Esophagus muscularis mucosa (tissue), 4 donors: ENCODE results near the gene CCNB1IP1. TPM values are rescaled to one million over a fixed set of nuclear protein-coding genes. Genes with fewer than 3 reads are reported as not detected.

Source experiments
- DNase-seq: peaks from one replicate; pipeline ENCODE4 v3.0.0-alpha.2; 2017; ENCODE audit errors: extremely low spot score
- H3K27ac ChIP-seq, 4 donors: fragments of 200-600 bp; sonication (generic); replicated peaks in 1 of 4; 1 replicate in 3 of 4; 2 replicates in 1 of 4; pipeline ENCODE4 v1.5.1; 2016 to 2019; ENCODE audit warnings: mild to moderate bottlenecking in 1 of 4
- H3K27me3 ChIP-seq, 4 donors: fragments of 200-600 bp; sonication (generic); one replicate each; pipeline versions ENCODE4 v1.5.1 to v1.6.0; 2016 to 2019
- H3K36me3 ChIP-seq, 4 donors: fragments of 200-600 bp; sonication (generic); one replicate each; pipeline ENCODE4 v1.5.1; 2016 to 2019
- H3K4me1 ChIP-seq, 4 donors: fragments of 200-600 bp; sonication (generic); one replicate each; pipeline ENCODE4 v1.5.1; 2016 to 2019
- H3K4me3 ChIP-seq, 4 donors: fragments of 200-600 bp; sonication (generic); 1 replicate in 2 of 4; 2 replicates in 2 of 4; pipeline ENCODE4 v1.5.1; 2016 to 2019; ENCODE audit warnings: mild to moderate bottlenecking in 4 of 4, moderate library complexity in 1 of 4
- H3K9me3 ChIP-seq, 4 donors: fragments of 200-600 bp; sonication (generic); 1 replicate in 3 of 4; 2 replicates in 1 of 4; pipeline ENCODE4 v1.5.1; 2016 to 2019
- EP300 ChIP-seq: sonication (generic); formaldehyde crosslinking; IDR thresholded peaks from one replicate; pipeline ENCODE4 v1.6.1; 2017; ENCODE audit warnings: antibody characterized with exemption
- POLR2A ChIP-seq: fragments of 450-650 bp; IDR thresholded peaks from one replicate; pipeline ENCODE4 v1.6.1; 2017; ENCODE audit warnings: antibody characterized with exemption, moderate library complexity, mild to moderate bottlenecking, low read depth
- POLR2AphosphoS5 ChIP-seq, 2 donors: sonication (generic); formaldehyde crosslinking; IDR thresholded peaks; one replicate each; pipeline ENCODE4 v1.6.1; 2017; ENCODE audit warnings: antibody characterized with exemption in 2 of 2
- WGBS: methylation state at CpG from one replicate; pipeline ENCODE4 v1.1.5; 2018; 5-methylcytosine and 5-hydroxymethylcytosine counted together
- intact Hi-C: fragments of 100-400 bp; cut with DNase I; formaldehyde crosslinking; loops from one replicate; pipeline ENCODE4 v1.15.1; 2023
- total RNA-seq, 4 donors: library from RNA; depleted of rRNA; stranded (reverse); fragments of >200 nt; gene quantifications; one replicate each; pipeline versions ENCODE4 v1.1.0 to v1.2.1, GENCODE V29; 2016
- TF ChIP-seq, protein P1 (sequence below), 3 experiments: fragments of 200-600 bp in 2 of 3; fragments of 450-650 bp in 1 of 3; sonication (generic) in 2 of 3; IDR thresholded peaks; one replicate each; pipeline ENCODE4 v1.5.1; 2017 to 2019; ENCODE audit warnings: antibody characterized with exemption in 3 of 3, mild to moderate bottlenecking in 2 of 3, moderate library complexity in 1 of 3

Gene CCNB1IP1
- total RNA-seq, 4 donors from 2014 or later = 31.8 to 60.6 (median 42.0) TPM

DNA sequence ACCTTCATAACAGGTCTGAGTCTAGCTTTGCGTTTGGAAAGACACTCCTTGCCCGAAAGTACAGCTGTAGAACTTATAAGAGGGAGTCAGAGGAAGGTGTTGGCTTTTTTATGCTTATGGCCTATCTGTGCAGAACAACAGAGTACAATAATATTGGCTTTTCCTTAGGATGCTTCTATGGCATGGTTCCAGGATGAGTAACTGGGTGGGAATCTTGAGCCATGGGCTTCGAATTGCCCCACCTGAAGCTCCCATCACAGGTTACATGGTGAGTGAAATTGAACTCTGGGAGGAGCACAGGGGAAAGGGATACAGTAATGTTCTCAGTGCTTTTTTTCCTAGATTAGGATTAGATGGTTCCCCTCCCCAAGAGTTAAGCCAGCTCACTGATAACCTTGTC lies 23.3 kb upstream of the CCNB1IP1 start:
- TF ChIP-seq, protein P1, sequence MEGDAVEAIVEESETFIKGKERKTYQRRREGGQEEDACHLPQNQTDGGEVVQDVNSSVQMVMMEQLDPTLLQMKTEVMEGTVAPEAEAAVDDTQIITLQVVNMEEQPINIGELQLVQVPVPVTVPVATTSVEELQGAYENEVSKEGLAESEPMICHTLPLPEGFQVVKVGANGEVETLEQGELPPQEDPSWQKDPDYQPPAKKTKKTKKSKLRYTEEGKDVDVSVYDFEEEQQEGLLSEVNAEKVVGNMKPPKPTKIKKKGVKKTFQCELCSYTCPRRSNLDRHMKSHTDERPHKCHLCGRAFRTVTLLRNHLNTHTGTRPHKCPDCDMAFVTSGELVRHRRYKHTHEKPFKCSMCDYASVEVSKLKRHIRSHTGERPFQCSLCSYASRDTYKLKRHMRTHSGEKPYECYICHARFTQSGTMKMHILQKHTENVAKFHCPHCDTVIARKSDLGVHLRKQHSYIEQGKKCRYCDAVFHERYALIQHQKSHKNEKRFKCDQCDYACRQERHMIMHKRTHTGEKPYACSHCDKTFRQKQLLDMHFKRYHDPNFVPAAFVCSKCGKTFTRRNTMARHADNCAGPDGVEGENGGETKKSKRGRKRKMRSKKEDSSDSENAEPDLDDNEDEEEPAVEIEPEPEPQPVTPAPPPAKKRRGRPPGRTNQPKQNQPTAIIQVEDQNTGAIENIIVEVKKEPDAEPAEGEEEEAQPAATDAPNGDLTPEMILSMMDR (IDR thresholded peaks at IDR 0.05) = no peak
- TF ChIP-seq POLR2A (no peak), EP300 (no peak), POLR2AphosphoS5 (IDR thresholded peaks at IDR 0.05) (no peak)
- DNase-seq = no peak
- Histone ChIP-seq H3K27me3 (no peaks in the 10 kb centered on the region), H3K27ac (no peak overlapping the region), H3K36me3 (peaks cover 33 to 80% (median 68%) of the 10 kb centered on the region in 4 donors), H3K9me3 (no peaks in the 10 kb centered on the region), H3K4me1 (no peaks in the 10 kb centered on the region), H3K4me3 (no peak overlapping the region)
- 86% methylated on average over 3 of the region's 3 CpGs for WGBS
- intact Hi-C loops = no loop called here

DNA sequence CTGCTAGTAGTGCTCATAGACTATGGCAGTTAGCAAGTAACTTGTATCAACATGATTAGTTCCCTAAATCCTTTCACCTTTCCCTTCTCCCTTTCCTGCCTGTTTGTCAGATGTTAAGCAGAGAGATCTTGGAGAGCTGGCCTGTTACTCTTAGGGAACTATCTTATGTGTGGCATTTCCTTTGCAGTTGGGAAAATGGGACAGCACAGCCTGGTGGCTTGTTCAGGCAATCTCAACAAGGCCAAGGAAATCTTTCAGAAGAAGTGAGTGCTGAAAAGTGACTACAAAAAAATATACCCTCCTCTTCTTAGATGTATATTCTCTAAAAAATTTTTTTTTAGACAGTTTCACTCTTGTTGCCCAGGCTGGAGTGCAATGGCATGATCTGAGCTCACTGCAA lies 17.8 kb upstream of the CCNB1IP1 start:
- TF ChIP-seq, protein P1 (IDR thresholded peaks at IDR 0.05) = peak in 1 of 3 experiments; percentile 23
- TF ChIP-seq EP300 (no peak), POLR2AphosphoS5 (IDR thresholded peaks at IDR 0.05) (no peak), POLR2A (no peak)
- Histone ChIP-seq H3K36me3 (peaks cover 36 to 98% (median 87%) of the 10 kb centered on the region in 4 donors), H3K4me1 (no peaks in the 10 kb centered on the region), H3K4me3 (no peak overlapping the region), H3K27me3 (no peaks in the 10 kb centered on the region), H3K27ac (no peak overlapping the region), H3K9me3 (no peaks in the 10 kb centered on the region)
- DNase-seq = no peak
- intact Hi-C loops = no loop called here

DNA sequence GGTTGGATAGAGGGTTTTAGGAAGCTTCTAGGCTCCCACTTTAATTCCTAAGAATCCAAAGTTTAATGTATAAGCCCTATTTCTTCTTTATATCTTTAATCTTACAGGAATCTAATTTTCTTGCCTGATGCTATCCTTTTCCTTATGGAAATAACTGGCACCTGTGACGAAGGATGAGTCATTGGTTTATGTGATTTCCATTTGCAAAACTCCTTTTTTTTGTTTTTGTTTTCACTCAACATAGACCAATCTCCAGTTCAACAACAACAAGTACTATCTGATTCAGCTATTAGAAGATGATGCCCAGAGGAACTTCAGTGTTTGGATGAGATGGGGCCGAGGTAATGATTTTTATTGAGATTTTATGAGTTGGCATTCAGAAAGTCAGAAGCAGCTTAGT lies 17.2 kb upstream of the CCNB1IP1 start:
- Histone ChIP-seq H3K4me3 (no peak overlapping the region), H3K36me3 (peaks cover 34 to 98% (median 85%) of the 10 kb centered on the region in 4 donors), H3K4me1 (no peaks in the 10 kb centered on the region), H3K27me3 (no peaks in the 10 kb centered on the region), H3K9me3 (no peaks in the 10 kb centered on the region), H3K27ac (no peak overlapping the region)
- intact Hi-C loops = no loop called here
- no peak for DNase-seq
- TF ChIP-seq POLR2A = no peak
- TF ChIP-seq POLR2AphosphoS5 (IDR thresholded peaks at IDR 0.05) = no peak
- no peak for TF ChIP-seq EP300
- TF ChIP-seq, protein P1 (IDR thresholded peaks at IDR 0.05) = no peak
- WGBS = 97% methylated on average over 2 of the region's 2 CpGs

DNA sequence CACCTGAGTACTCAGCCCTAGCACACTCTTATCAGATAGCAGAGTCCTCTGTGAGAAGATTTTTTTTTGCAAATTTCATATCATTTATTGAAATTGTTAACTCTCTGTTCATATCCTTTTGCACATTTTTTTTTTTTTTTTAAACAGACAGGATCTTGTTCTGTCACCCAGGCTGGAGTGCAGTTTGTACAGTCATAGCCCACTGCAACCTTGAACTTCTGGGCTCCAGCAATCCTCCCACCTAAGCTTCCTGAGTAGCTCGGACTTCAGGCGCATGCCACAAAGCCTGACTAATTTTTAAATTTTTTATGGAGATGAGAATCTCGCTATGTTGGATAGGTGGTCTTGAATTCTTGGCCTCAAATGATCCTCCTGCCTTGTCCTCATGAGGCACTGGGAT lies 14.7 kb upstream of the CCNB1IP1 start:
- H3K9me3 ChIP-seq = no peaks in the 10 kb centered on the region
- TF ChIP-seq POLR2A (no peak), POLR2AphosphoS5 (IDR thresholded peaks at IDR 0.05) (no peak), EP300 (no peak)
- TF ChIP-seq, protein P1 (IDR thresholded peaks at IDR 0.05) = no peak
- no peak overlapping the region for H3K27ac ChIP-seq
- H3K4me3 ChIP-seq = no peak overlapping the region
- peaks cover 9 to 12% (median 10%) of the 10 kb centered on the region in 4 donors for H3K4me1 ChIP-seq
- no peaks in the 10 kb centered on the region for H3K27me3 ChIP-seq
- no peak for DNase-seq
- H3K36me3 ChIP-seq = peaks cover 15 to 78% (median 65%) of the 10 kb centered on the region in 4 donors
- intact Hi-C loops = no loop called here
- WGBS = 95% methylated on average over 3 of the region's 3 CpGs

DNA sequence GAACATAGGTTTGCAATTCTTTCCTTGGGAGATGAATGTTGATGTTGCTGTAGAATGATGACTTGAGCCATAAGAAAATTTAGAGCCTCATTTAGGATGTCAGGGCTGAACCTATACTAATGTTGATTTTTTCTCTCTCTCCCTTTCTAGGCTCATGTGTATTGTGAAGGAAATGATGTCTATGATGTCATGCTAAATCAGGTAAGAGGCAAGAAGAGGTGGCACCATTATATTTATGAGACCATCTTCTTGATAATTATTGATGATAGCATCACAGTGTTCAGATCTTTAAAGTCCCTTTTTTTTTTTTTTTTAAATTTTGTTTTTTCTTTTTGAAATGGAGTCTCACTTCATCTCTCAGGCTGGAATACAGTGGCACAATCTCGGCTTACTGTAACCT lies 13.6 kb upstream of the CCNB1IP1 start:
- intact Hi-C loops = no loop called here
- Histone ChIP-seq H3K36me3 (peaks cover 10 to 67% (median 54%) of the 10 kb centered on the region in 4 donors), H3K9me3 (no peaks in the 10 kb centered on the region), H3K4me3 (no peak overlapping the region), H3K27ac (no peak overlapping the region), H3K27me3 (no peaks in the 10 kb centered on the region), H3K4me1 (peaks cover 9 to 13% (median 11%) of the 10 kb centered on the region in 4 donors)
- TF ChIP-seq EP300 = no peak
- no peak for TF ChIP-seq POLR2AphosphoS5 (IDR thresholded peaks at IDR 0.05)
- no peak for TF ChIP-seq POLR2A
- TF ChIP-seq, protein P1 (IDR thresholded peaks at IDR 0.05) = no peak
- 88% methylated on average over 1 of the region's 1 CpG for WGBS
- DNase-seq = no peak
